ENCODE results near the gene HPCAL1. TPM values are rescaled to one million over a fixed set of nuclear protein-coding genes. Genes with fewer than 3 reads are reported as not detected.
A peak's percentile ranks its signal among the peaks of the same experiment; 100 is the strongest.

HPCAL1 gene
- total RNA-seq, 1 donor = 68.9 TPM

GRCh38 chr2:10471955-10472354, 169.3 kb downstream of the HPCAL1 start:
- DNase-seq (ENCODE audit: low read depth in 2 of 3, low spot score in 2 of 3) = no peak

GRCh38 chr2:10473121-10473756, 170.5 kb downstream of the HPCAL1 start:
- no peak for DNase-seq (ENCODE audit: low read depth in 2 of 3, low spot score in 2 of 3)

- no peak for DNase-seq (ENCODE audit: low read depth in 2 of 3, low spot score in 2 of 3)
Measured at GRCh38 chr2:10475221-10475722, 172.6 kb downstream of the HPCAL1 start.

GRCh38 chr2:10475811-10476660, 173.3 kb downstream of the HPCAL1 start:
- no peak for DNase-seq (ENCODE audit: low read depth in 2 of 3, low spot score in 2 of 3)

- no peak for DNase-seq (ENCODE audit: low read depth in 2 of 3, low spot score in 2 of 3)
Measured at GRCh38 chr2:10476723-10477442, 174.2 kb downstream of the HPCAL1 start.

Small RNA genes lying within 50 kb of the gene (small RNA-seq; reads per million reads assigned to genes)
- gene RF00432 (not detected), gene RN7SL66P (not detected), gene SNORA80B (15.3 reads per million, percentile 94 among the genes with 10 or more reads in this experiment)

Other genes starting within 250 kb of the HPCAL1 start
- gene CYS1, start 222.5 kb upstream of the HPCAL1 start, total RNA-seq = not detected
- 7.0 TPM for gene RRM2, start 180.2 kb upstream of the HPCAL1 start, total RNA-seq
- gene ODC1, start 145.4 kb downstream of the HPCAL1 start, total RNA-seq = 64.1 TPM

Data from hematopoietic multipotent progenitor cell (in vitro differentiated cells).